IMR-90 (cell line): ENCODE data around the gene ALG1. TPM values are rescaled to one million over a fixed set of nuclear protein-coding genes. Genes with fewer than 3 reads are reported as not detected.
"Not testable (repeated sequence)": the region's sequence is repeated elsewhere in the genome, so short reads cannot be mapped to it uniquely, and the experiment has no call there.

ENCODE experiments used
- ATAC-seq: fragments of 200-7000 bp; cut with Tn5 transposase; 2 replicates; pipeline ENCODE4 v1.9.1; 2020; ENCODE audit warnings: low read depth, mild to moderate bottlenecking, moderate library complexity
- BruUV-seq: library from RNA; stranded (reverse); fragments of 400-500 nt; replicated peaks from 2 replicates; lab custom pipeline; 2021; lab: Mats Ljungman, UMichigan
- CTCF ChIA-PET: fragments of 300-600 bp; formaldehyde crosslinking; extraction: SDS; loops from one replicate; lab custom pipeline; 2021; ENCODE audit warnings: antibody characterized with exemption; lab: Yijun Ruan, JAX
- POLR2A ChIA-PET: fragments of 300-600 bp; sonication (Branson Sonifier 250); formaldehyde crosslinking; loops from one replicate; lab custom pipeline; 2022; ENCODE audit warnings: antibody characterized with exemption; ENCODE audit not compliant: unreplicated experiment; lab: Charles Lee
- DNase-seq: peaks from one replicate; pipeline ENCODE4 v3.0.0; 2013
- H2AFZ ChIP-seq: replicated peaks from 2 replicates; pipeline ENCODE3; 2013; ENCODE audit warnings: low read length, mild to moderate bottlenecking; ENCODE audit not compliant: poor library complexity
- H2AK5ac ChIP-seq: 2 replicates; pipeline ENCODE4 v1.6.1; 2013; ENCODE audit warnings: low read depth, low read length, inconsistent platforms
- H2AK9ac ChIP-seq: replicated peaks from 2 replicates; pipeline ENCODE3; 2013; ENCODE audit warnings: mild to moderate bottlenecking, low read depth, low read length, moderate library complexity; ENCODE audit not compliant: poor library complexity
- H2BK120ac ChIP-seq: 2 replicates; pipeline ENCODE4 v1.6.1; 2013; ENCODE audit warnings: low read depth, low read length, inconsistent platforms
- H2BK15ac ChIP-seq: 3 replicates; pipeline ENCODE4 v1.6.1; 2013; ENCODE audit warnings: low read depth, low read length, inconsistent platforms
- H2BK20ac ChIP-seq: 2 replicates; pipeline ENCODE4 v1.6.1; 2013; ENCODE audit warnings: low read depth, mild to moderate bottlenecking, inconsistent platforms, low read length, moderate library complexity
- H2BK5ac ChIP-seq: 2 replicates; pipeline ENCODE4 v1.6.1; 2013; ENCODE audit warnings: mild to moderate bottlenecking, low read depth, low read length, inconsistent platforms; ENCODE audit not compliant: poor library complexity, severe bottlenecking
- H3K14ac ChIP-seq: replicated peaks from 2 replicates; pipeline ENCODE4 v1.6.1; 2013; ENCODE audit warnings: low read depth, low read length, inconsistent platforms
- H3K18ac ChIP-seq: 2 replicates; pipeline ENCODE4 v1.6.1; 2013; ENCODE audit warnings: low read depth, low read length, control low read depth
- H3K23ac ChIP-seq: 2 replicates; pipeline ENCODE4 v1.6.1; 2013; ENCODE audit warnings: low read depth, low read length, inconsistent platforms
- H3K27ac ChIP-seq: 2 replicates; pipeline ENCODE4 v1.5.1; 2013; ENCODE audit warnings: mild to moderate bottlenecking, control low read depth, low read length; ENCODE audit not compliant: insufficient read depth
- H3K27me3 ChIP-seq: 2 replicates; pipeline ENCODE4 v1.6.1; 2013; ENCODE audit warnings: low read length; ENCODE audit not compliant: control insufficient read depth, insufficient read depth
- H3K36me3 ChIP-seq: 2 replicates; pipeline ENCODE4 v1.6.1; 2013; ENCODE audit warnings: low read length, mixed read lengths; ENCODE audit not compliant: control insufficient read depth, insufficient read depth
- H3K4ac ChIP-seq: 2 replicates; pipeline ENCODE4 v1.6.1; 2013; ENCODE audit warnings: low read depth, low read length, inconsistent platforms
- H3K4me1 ChIP-seq: 2 replicates; pipeline ENCODE4 v1.6.1; 2013; ENCODE audit warnings: low read length, mixed read lengths; ENCODE audit not compliant: control insufficient read depth, insufficient read depth
- H3K4me2 ChIP-seq: 2 replicates; pipeline ENCODE4 v1.6.1; 2013; ENCODE audit warnings: low read depth, mild to moderate bottlenecking, control low read depth, low read length, moderate library complexity
- H3K4me3 ChIP-seq: 2 replicates; pipeline ENCODE4 v1.5.1; 2013; ENCODE audit warnings: low read depth, mild to moderate bottlenecking, control low read depth, low read length, moderate library complexity; ENCODE audit not compliant: insufficient read depth
- H3K56ac ChIP-seq: 2 replicates; pipeline ENCODE4 v1.6.1; 2013; ENCODE audit warnings: low read length, inconsistent platforms; ENCODE audit not compliant: insufficient read depth; ENCODE audit errors: extremely low read depth
- H3K79me1 ChIP-seq, 2 experiments: 2 replicates each; pipeline ENCODE4 v1.6.1; 2013; ENCODE audit warnings: low read length in 2 of 2, inconsistent platforms in 1 of 2, low read depth in 1 of 2
- H3K9ac ChIP-seq: 2 replicates; pipeline ENCODE4 v1.6.1; 2013; ENCODE audit warnings: low read depth, low read length, control low read depth
- H3K9me1 ChIP-seq: 2 replicates; pipeline ENCODE4 v1.6.1; 2013; ENCODE audit warnings: low read length, inconsistent platforms; ENCODE audit not compliant: insufficient read depth
- H3K9me3 ChIP-seq: 2 replicates; pipeline ENCODE4 v1.6.1; 2013; ENCODE audit warnings: low read length; ENCODE audit not compliant: control insufficient read depth, insufficient read depth
- H4K20me1 ChIP-seq: 2 replicates; pipeline ENCODE4 v1.6.1; 2013; ENCODE audit warnings: low read length, inconsistent platforms; ENCODE audit not compliant: insufficient read depth
- H4K5ac ChIP-seq: 2 replicates; pipeline ENCODE4 v1.6.1; 2013; ENCODE audit warnings: mild to moderate bottlenecking, low read depth, low read length, control low read depth
- H4K8ac ChIP-seq, 2 experiments: 2 replicates each; pipeline ENCODE4 v1.6.1; 2013; ENCODE audit warnings: low read depth in 2 of 2, low read length in 2 of 2, control low read depth in 1 of 2, inconsistent platforms in 1 of 2
- H4K91ac ChIP-seq: 2 replicates; pipeline ENCODE4 v1.6.1; 2013; ENCODE audit warnings: low read depth, low read length, inconsistent platforms; ENCODE audit not compliant: insufficient read depth
- WGBS, 2 experiments: methylation state at CpG; one replicate each; pipeline versions ENCODE4 v1.1.5 to v1.1.7; 2013; ENCODE audit warnings: missing lambda C conversion rate in 2 of 2; ENCODE audit not compliant: insufficient read length in 1 of 2; ENCODE audit errors: extremely low coverage in 2 of 2; 5-methylcytosine and 5-hydroxymethylcytosine counted together
- dilution Hi-C: fragments of 300-500 bp; cut with HindIII; formaldehyde crosslinking; loops from one replicate; pipeline ENCODE4 v1.14.3; 2018; ENCODE audit warnings: low sequenced_read_pairs; ENCODE audit not compliant: unreplicated experiment
- in situ Hi-C: fragments of 300-500 bp; cut with MboI; formaldehyde crosslinking; loops from 3 replicates; pipeline ENCODE4 v1.14.3; 2019; ENCODE audit warnings: low sequenced_read_pairs, inconsistent platforms, mixed read lengths
- intact Hi-C: fragments of 100-400 bp; cut with micrococcal nuclease; formaldehyde crosslinking; loops from 2 replicates; pipeline ENCODE4 v1.10.0; 2022
- polyA plus RNA-seq, 3 experiments: library from polyadenylated mRNA; depleted of rRNA; stranded (reverse); fragments of >200 nt; gene quantifications; 2 replicates each; pipeline ENCODE4 v1.2.3, GENCODE V29; 2012; ENCODE audit warnings: low replicate concordance in 1 of 3
- total RNA-seq: library from RNA; depleted of rRNA; stranded (reverse); fragments of >200 nt; gene quantifications from 2 replicates; pipeline ENCODE4 v1.2.3, GENCODE V29; 2012

ALG1 gene
- total and polyA plus RNA-seq, 2 of the 4 experiments (the other 2 are of a cell fraction): 30.9 to 41.0 TPM

GRCh38 chr16:5088086-5088790 lies 16.6 kb downstream of the ALG1 start:
- H2BK20ac ChIP-seq, H3K18ac ChIP-seq, H2AK5ac ChIP-seq, H4K8ac ChIP-seq, H3K9ac ChIP-seq, intact Hi-C loops, H3K79me1 ChIP-seq, dilution Hi-C loops, H3K9me1 ChIP-seq, POLR2A ChIA-PET, H2BK120ac ChIP-seq, H4K91ac ChIP-seq, H2BK5ac ChIP-seq, H2AFZ ChIP-seq, H3K4me2 ChIP-seq, ATAC-seq, H3K27ac ChIP-seq, DNase-seq, H4K5ac ChIP-seq, H3K27me3 ChIP-seq, H4K20me1 ChIP-seq, in situ Hi-C loops, BruUV-seq, H3K56ac ChIP-seq, H3K4me1 ChIP-seq, H2BK15ac ChIP-seq, H3K4ac ChIP-seq, H3K14ac ChIP-seq, H3K4me3 ChIP-seq, CTCF ChIA-PET, H3K23ac ChIP-seq, H3K9me3 ChIP-seq, H2AK9ac ChIP-seq: not testable (repeated sequence)
- peaks cover 20% of the 10 kb centered on the region for H3K36me3 ChIP-seq
- WGBS, 2 experiments: 100% methylated on average over 1 of the region's 18 CpGs; no CpG with 5 or more reads in 1 of the 2 experiments

- H2AK5ac ChIP-seq, H2BK5ac ChIP-seq, H3K18ac ChIP-seq, H3K27me3 ChIP-seq, H2BK15ac ChIP-seq, H3K9ac ChIP-seq, in situ Hi-C loops, DNase-seq, H4K5ac ChIP-seq, H3K56ac ChIP-seq, H4K91ac ChIP-seq, POLR2A ChIA-PET, H3K9me3 ChIP-seq, dilution Hi-C loops, CTCF ChIA-PET, BruUV-seq, H4K8ac ChIP-seq, H3K79me1 ChIP-seq, H2BK20ac ChIP-seq, H3K4me2 ChIP-seq, H3K9me1 ChIP-seq, H3K4me1 ChIP-seq, H3K23ac ChIP-seq, H3K27ac ChIP-seq, H2BK120ac ChIP-seq, ATAC-seq, H3K4ac ChIP-seq, H3K14ac ChIP-seq, H4K20me1 ChIP-seq, H2AK9ac ChIP-seq, intact Hi-C loops, H2AFZ ChIP-seq, H3K4me3 ChIP-seq: not testable (repeated sequence)
- 97% methylated on average over 12 of the region's 17 CpGs; no CpG with 5 or more reads in 1 of the 2 experiments for WGBS, 2 experiments
- peaks cover 15% of the 10 kb centered on the region for H3K36me3 ChIP-seq
Measured at GRCh38 chr16:5088936-5089335, 17.3 kb downstream of the ALG1 start.
